Measurements from ENCODE around the gene TAPT1. TPM values are rescaled to one million over a fixed set of nuclear protein-coding genes. Genes with fewer than 3 reads are reported as not detected.
A peak's percentile ranks its signal among the peaks of the same experiment; 100 is the strongest.
"Not testable (repeated sequence)": the region's sequence is repeated elsewhere in the genome, so short reads cannot be mapped to it uniquely, and the experiment has no call there.

Gene TAPT1
- total RNA-seq, 1 donor = 51.7 TPM

GRCh38 chr4:16218950-16219349 is 7.3 kb downstream of the TAPT1 start:
- DNase-seq (ENCODE audit: low read depth in 2 of 3, low spot score in 2 of 3) = no peak

- DNase-seq (ENCODE audit: low read depth in 2 of 3, low spot score in 2 of 3) = no peak
These were observed 8.8 kb downstream of the TAPT1 start for GRCh38 chr4:16217300-16218051.

- no peak for DNase-seq (ENCODE audit: low read depth in 2 of 3, low spot score in 2 of 3)
These were observed 13.2 kb downstream of the TAPT1 start for GRCh38 chr4:16213121-16213520.

- no peak for DNase-seq (ENCODE audit: low read depth in 2 of 3, low spot score in 2 of 3)
These were observed 14.0 kb downstream of the TAPT1 start for GRCh38 chr4:16212138-16212782.

GRCh38 chr4:16207409-16207808 is 18.9 kb downstream of the TAPT1 start:
- DNase-seq (ENCODE audit: low read depth in 2 of 3, low spot score in 2 of 3) = no peak

- peak in 1 of 3 donors; percentile 21 for DNase-seq (ENCODE audit: low read depth in 2 of 3, low spot score in 2 of 3)
These were observed 19.4 kb downstream of the TAPT1 start for GRCh38 chr4:16206848-16207247.

GRCh38 chr4:16206301-16206700 is 20.0 kb downstream of the TAPT1 start:
- no peak for DNase-seq (ENCODE audit: low read depth in 2 of 3, low spot score in 2 of 3)

- DNase-seq (ENCODE audit: low read depth in 2 of 3, low spot score in 2 of 3) = peak in 2 of 3 donors; percentile 24 to 50
These were observed 20.7 kb downstream of the TAPT1 start for GRCh38 chr4:16205298-16206164.

GRCh38 chr4:16204505-16204904 is 21.8 kb downstream of the TAPT1 start:
- DNase-seq (ENCODE audit: low read depth in 2 of 3, low spot score in 2 of 3) = no peak

- no peak for DNase-seq (ENCODE audit: low read depth in 2 of 3, low spot score in 2 of 3)
These were observed 23.2 kb downstream of the TAPT1 start for GRCh38 chr4:16203083-16203482.

GRCh38 chr4:16202598-16202997 is 23.7 kb downstream of the TAPT1 start:
- no peak for DNase-seq (ENCODE audit: low read depth in 2 of 3, low spot score in 2 of 3)

- peak in 1 of 3 donors; percentile 59 for DNase-seq (ENCODE audit: low read depth in 2 of 3, low spot score in 2 of 3)
These were observed 27.2 kb downstream of the TAPT1 start for GRCh38 chr4:16199093-16199492.

- DNase-seq (ENCODE audit: low read depth in 2 of 3, low spot score in 2 of 3) = no peak
These were observed 28.2 kb downstream of the TAPT1 start for GRCh38 chr4:16197876-16198665.

GRCh38 chr4:16196482-16197393 is 29.5 kb downstream of the TAPT1 start:
- peak in 2 of 3 donors; percentile 52 to 67 for DNase-seq (ENCODE audit: low read depth in 2 of 3, low spot score in 2 of 3)

GRCh38 chr4:16195209-16195608 is 31.1 kb downstream of the TAPT1 start:
- no peak for DNase-seq (ENCODE audit: low read depth in 2 of 3, low spot score in 2 of 3)

GRCh38 chr4:16194798-16195197 is 31.5 kb downstream of the TAPT1 start:
- DNase-seq (ENCODE audit: low read depth in 2 of 3, low spot score in 2 of 3) = not testable (repeated sequence)

- DNase-seq (ENCODE audit: low read depth in 2 of 3, low spot score in 2 of 3) = no peak
These were observed 32.1 kb downstream of the TAPT1 start for GRCh38 chr4:16194214-16194613.

- DNase-seq (ENCODE audit: low read depth in 2 of 3, low spot score in 2 of 3) = no peak
These were observed 33.4 kb downstream of the TAPT1 start for GRCh38 chr4:16192631-16193518.

All from hematopoietic multipotent progenitor cell (in vitro differentiated cells).